Rectal smooth muscle tissue (tissue), 1 donor: ENCODE data around the gene ZNF548.
A peak's percentile ranks its signal among the peaks of the same experiment; 100 is the strongest.

ENCODE experiments used
- H3K27ac ChIP-seq: one replicate; pipeline ENCODE4 v1.7.0; 2013; ENCODE audit warnings: low read depth, low read length, inconsistent platforms
- H3K27me3 ChIP-seq: one replicate; pipeline ENCODE4 v1.7.0; 2013; ENCODE audit warnings: low read length; ENCODE audit not compliant: control insufficient read depth, insufficient read depth
- H3K36me3 ChIP-seq: one replicate; pipeline ENCODE4 v1.7.0; 2013; ENCODE audit warnings: low read length; ENCODE audit not compliant: control insufficient read depth, insufficient read depth
- H3K4me1 ChIP-seq: one replicate; pipeline ENCODE4 v1.7.0; 2013; ENCODE audit warnings: low read length; ENCODE audit not compliant: control insufficient read depth, insufficient read depth
- H3K4me3 ChIP-seq: one replicate; pipeline ENCODE4 v1.7.0; 2013; ENCODE audit warnings: low read length
- H3K9ac ChIP-seq: one replicate; pipeline ENCODE4 v1.7.0; 2013; ENCODE audit warnings: low read length

Gene ZNF548

DNA sequence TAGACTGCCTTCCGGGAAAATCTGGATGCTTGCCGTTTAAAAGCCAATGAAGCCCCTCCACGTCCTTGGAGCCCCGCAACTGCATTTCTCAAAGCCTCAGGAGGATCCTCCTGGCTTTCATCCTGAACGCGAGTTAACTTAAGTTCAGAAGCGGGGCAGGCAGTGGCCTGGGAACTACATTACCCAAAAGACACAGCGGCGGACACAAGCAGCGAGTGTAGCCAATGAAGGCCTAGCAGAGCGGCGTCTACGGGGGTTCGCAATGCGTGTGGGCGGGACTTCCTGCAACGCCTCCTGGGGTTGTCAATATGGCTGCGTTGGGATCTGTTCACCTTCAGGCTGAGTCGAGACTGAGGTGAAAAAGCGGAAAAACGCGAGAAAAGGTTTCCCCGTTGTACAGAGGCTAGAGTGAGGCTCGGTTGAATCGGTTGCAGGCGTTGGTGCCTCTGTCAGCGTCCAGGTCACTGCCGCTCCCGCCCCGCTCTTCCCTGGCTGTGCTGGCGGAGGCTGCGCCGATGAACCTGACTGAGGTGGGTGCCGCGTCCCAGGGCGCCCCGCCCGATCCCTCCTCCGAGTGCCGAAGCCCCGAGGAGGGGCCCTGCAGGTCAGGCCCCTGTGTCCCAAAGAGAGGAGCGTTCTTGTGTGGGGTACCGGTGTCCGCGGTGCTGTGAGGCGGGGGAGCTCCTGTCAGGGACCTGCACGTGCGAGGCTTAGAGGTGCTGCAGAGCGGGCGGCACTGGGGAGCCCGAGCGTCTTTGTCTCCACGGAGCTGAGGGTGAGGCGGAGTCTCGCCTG lies 21.4 kb downstream of the ZNF548 start, which contains the start of gene ZNF17:
TSS of gene ZNF17 (plus strand) at position 285 of the 795 bp plus-strand sequence. CDS start 2,455 bp downstream, outside the sequence.
- peaks cover 19% of the 10 kb centered on the region for H3K36me3 ChIP-seq
- peak within 1 kb of the TSS; percentile 48 for H3K27ac ChIP-seq
- H3K27me3 ChIP-seq: no peaks in the 10 kb centered on the region
- peak within 1 kb of the TSS; percentile 78 for H3K9ac ChIP-seq
- peak within 1 kb of the TSS; percentile 86 for H3K4me3 ChIP-seq
- H3K4me1 ChIP-seq: peaks cover 7% of the 10 kb centered on the region

DNA sequence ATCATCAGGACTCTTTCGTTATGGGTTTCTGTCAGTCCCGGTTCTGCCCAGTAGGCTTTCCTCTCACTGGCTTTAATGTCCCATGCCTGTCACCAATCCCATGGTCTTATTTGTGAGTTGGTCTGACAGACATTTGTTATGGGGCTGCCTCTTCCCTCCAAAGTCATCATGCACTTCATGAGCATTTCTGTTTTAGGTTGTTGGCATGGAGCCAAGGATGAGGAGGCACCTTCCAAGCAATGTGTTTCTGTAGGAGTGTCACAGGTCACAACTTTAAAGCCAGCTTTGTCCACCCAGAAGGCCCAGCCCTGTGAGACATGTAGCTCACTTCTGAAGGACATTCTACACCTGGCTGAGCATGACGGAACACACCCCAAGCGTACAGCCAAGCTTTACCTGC lies 29.8 kb downstream of the ZNF548 start:
- H3K9ac ChIP-seq: no peak overlapping the region
- no peaks in the 10 kb centered on the region for H3K4me1 ChIP-seq
- H3K4me3 ChIP-seq: no peak overlapping the region
- H3K27me3 ChIP-seq: no peaks in the 10 kb centered on the region
- peaks cover 49% of the 10 kb centered on the region for H3K36me3 ChIP-seq
- no peak overlapping the region for H3K27ac ChIP-seq

DNA sequence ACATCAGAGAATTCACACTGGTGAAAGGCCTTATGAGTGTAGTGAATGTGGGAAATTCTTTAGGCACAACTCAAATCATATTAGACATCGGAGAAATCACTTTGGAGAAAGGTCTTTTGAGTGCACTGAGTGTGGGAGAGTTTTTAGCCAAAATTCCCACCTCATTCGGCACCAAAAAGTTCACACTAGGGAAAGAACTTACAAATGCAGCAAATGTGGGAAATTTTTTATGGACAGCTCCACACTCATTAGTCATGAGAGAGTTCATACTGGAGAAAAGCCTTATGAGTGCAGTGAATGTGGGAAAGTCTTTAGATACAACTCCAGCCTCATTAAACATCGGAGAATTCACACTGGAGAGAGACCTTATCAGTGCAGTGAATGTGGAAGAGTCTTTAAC lies 31.4 kb downstream of the ZNF548 start:
- no peaks in the 10 kb centered on the region for H3K27me3 ChIP-seq
- no peak overlapping the region for H3K27ac ChIP-seq
- no peak overlapping the region for H3K9ac ChIP-seq
- peaks cover 38% of the 10 kb centered on the region for H3K36me3 ChIP-seq
- H3K4me3 ChIP-seq: no peak overlapping the region
- no peaks in the 10 kb centered on the region for H3K4me1 ChIP-seq

DNA sequence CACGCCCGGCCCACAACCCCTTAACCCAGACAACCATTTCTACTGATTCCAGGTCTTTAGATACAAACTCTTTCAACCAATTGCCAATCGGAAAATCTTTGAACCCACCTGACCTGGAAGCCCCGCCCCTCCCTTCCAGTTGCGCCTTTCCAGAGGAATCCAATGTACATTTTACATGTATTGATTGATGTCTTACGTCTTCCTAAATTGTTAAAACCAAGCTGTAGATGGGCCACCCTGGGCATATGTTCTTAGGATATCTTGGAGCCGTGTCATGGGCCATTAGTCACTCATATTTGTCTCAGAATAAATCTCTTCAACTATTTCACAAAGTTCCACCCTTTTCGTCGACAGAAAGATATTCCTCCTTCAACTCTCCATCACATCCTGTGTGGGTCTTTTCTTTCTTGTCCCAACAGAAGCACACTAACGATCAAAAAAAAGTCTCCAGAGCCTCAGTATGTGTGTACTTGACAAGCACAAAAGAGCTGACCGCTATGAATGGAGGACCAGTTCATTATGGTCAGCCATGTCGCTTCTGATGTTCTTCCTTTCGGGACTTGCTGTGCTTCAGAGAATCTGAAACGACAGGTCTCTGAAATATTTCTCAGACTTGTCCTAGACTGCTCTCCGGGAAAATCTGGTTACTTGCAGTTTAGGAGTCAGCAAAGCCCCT lies 44.9 kb downstream of the ZNF548 start:
- Histone ChIP-seq H3K36me3 (peaks cover 8% of the 10 kb centered on the region), H3K27me3 (no peaks in the 10 kb centered on the region), H3K9ac (no peak overlapping the region), H3K27ac (no peak overlapping the region), H3K4me3 (peak overlapping the region; percentile 93), H3K4me1 (peaks cover 9% of the 10 kb centered on the region)

DNA sequence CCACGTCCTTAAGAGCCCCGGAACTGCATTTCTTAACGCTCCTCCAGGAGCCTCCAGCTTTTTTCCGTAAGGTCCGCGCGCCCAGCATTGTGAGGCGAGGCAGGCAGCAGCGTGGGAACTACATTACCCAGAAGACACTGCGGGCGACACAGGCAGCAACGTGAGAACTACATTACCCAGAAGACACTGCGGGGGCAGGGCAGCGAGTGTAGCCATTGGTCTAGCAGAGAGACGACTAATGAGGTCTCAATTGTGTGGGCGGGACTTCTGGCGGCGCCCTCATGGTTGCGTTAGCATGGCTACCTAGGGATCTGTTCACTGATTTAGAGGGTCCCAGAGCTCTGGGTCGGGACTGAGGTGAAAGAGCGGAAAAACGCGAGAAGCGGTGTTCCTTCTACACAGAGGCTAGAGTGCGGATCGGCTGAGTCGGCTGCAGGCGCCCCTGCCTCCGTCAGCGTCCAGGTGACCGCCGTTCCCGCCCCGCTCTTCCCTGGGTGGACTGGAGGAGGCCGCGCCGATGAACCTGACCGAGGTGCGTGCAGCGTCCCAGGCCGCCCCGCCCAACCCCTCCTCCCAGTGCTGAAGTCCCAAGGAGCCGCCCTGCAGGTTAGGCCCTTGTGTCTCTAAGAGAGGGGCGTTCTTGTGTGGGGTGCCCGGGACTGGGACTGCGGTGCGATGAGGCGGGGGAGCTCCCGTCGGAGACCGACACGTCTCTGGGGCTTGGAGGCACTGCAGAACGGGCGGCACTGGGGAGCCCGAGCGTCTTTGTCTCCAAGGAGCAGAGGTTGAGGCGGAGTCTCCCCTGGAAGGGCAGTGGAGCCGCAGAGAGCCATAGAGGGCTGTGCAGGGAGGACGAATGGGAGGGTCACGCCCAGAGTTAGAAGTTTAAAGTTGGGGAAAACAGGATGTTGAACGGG lies 45.7 kb downstream of the ZNF548 start, which contains the start of gene ZNF749:
TSS of gene ZNF749 (plus strand) at position 264 of the 917 bp plus-strand sequence. CDS start at position 518, 254 bp downstream.
- Histone ChIP-seq H3K4me3 (peak within 1 kb of the TSS; percentile 93), H3K27me3 (no peaks in the 10 kb centered on the region), H3K4me1 (peaks cover 9% of the 10 kb centered on the region), H3K9ac (peak within 1 kb of the TSS; percentile 67), H3K27ac (peak within 1 kb of the TSS; percentile 21), H3K36me3 (peaks cover 13% of the 10 kb centered on the region)

DNA sequence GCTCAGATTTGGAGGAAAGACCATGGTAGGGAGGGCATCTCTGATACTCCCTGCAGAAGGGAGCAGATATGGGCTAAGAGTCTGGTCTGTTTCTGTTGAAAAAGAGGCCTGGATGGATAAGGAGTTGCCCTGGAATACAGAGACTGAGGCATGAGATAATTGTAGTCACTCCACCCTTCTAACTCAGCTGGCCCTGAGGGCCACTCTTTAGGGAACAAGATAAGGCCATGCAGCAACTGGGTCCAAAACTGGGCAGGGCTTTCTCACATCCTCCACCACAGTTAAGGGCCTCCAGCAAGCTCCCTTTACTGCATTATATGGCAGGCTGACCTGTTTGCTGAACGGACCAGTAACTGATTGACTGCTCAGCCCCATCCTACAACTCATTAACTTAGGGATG lies 46.8 kb downstream of the ZNF548 start:
- H3K27ac ChIP-seq: no peak overlapping the region
- peaks cover 9% of the 10 kb centered on the region for H3K4me1 ChIP-seq
- peak overlapping the region; percentile 93 for H3K4me3 ChIP-seq
- H3K36me3 ChIP-seq: peaks cover 13% of the 10 kb centered on the region
- H3K27me3 ChIP-seq: no peaks in the 10 kb centered on the region
- no peak overlapping the region for H3K9ac ChIP-seq

DNA sequence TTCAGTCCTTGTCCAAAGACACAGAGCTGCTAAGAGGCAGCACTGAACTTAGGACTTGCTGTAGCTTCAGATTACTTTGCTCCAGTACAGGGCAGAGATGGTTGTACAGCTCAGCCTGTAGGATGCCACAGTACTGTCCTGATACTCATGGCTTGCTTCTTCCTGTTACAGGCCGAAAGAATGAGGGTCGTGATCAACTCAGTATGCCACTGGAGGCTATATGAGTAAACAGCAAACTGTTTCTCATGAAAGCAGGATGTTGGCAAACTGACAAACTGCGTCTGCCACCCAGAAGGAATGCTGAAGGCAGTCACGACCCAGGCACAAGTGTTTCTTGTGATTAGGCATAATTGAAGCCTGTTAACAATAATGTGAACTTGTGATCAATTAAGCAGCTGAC lies 48.3 kb downstream of the ZNF548 start:
- H3K27me3 ChIP-seq: no peaks in the 10 kb centered on the region

DNA sequence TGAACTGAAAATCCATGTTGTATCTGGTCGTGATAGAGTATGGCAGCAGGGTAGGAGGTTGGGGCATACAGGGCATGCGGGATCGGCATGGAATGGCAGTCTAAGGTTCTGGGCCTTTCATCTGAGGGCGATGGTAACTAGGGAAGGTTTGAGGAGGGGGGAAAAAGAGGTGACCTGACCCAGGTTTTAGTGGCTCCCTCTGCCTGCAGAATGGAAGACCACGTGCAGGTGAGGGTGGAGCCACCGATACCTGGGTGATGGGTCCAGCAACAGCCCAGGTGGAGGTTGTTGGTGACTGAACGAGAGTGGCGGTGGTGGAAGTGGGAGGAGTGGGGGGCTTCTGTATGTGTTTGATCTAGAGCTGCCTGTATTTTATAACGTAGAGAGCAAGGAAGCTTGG lies 49.3 kb downstream of the ZNF548 start:
- Histone ChIP-seq H3K4me1 (peaks cover 9% of the 10 kb centered on the region), H3K27me3 (no peaks in the 10 kb centered on the region), H3K27ac (no peak overlapping the region), H3K4me3 (no peak overlapping the region), H3K36me3 (peaks cover 24% of the 10 kb centered on the region), H3K9ac (no peak overlapping the region)

More for the DNA sequence above, 48.3 kb downstream of the ZNF548 start:
- H3K9ac ChIP-seq: no peak overlapping the region
- no peak overlapping the region for H3K27ac ChIP-seq
- no peak overlapping the region for H3K4me3 ChIP-seq
- H3K4me1 ChIP-seq: peaks cover 9% of the 10 kb centered on the region
- peaks cover 15% of the 10 kb centered on the region for H3K36me3 ChIP-seq

DNA sequence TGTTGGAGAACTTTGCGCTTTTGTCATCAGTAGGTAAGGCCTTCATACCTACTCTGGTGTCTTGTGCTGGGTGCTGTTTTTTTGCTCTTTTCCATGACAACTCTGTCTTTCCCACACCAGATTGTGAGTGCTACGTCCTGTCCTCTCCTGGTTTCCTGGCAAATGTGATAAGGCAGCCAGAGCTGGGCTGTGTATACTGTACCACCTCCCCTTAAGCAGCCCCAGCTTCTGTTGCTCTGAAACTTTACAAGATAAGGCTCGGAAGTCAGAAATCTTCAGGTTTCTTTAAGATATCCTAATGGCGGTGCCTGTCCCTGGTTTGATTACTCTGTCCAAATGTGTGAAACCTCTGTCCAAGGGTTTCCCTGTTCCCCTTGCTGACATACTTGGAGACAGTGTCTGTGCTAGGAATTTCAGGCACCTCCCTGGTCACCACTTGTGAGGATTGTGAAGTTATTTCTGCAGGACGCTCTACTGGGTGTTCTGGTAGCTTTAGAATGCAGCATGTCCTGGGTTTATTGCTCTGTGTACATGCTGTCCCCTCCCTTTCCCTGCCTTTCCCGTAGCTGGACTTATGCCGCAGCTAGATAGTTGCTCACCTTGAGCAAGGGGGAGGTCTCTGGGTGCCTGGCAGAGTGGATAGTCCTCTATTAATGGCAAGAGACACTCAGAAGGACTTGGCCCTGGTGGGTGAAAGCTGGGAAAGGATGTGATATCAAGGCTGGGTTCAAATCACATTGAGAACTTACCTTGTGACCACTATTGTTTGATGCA lies 52.5 kb downstream of the ZNF548 start:
- no peak overlapping the region for H3K9ac ChIP-seq
- peaks cover 34% of the 10 kb centered on the region for H3K36me3 ChIP-seq
- H3K4me3 ChIP-seq: no peak overlapping the region
- H3K27ac ChIP-seq: no peak overlapping the region
- H3K27me3 ChIP-seq: no peaks in the 10 kb centered on the region
- no peaks in the 10 kb centered on the region for H3K4me1 ChIP-seq

DNA sequence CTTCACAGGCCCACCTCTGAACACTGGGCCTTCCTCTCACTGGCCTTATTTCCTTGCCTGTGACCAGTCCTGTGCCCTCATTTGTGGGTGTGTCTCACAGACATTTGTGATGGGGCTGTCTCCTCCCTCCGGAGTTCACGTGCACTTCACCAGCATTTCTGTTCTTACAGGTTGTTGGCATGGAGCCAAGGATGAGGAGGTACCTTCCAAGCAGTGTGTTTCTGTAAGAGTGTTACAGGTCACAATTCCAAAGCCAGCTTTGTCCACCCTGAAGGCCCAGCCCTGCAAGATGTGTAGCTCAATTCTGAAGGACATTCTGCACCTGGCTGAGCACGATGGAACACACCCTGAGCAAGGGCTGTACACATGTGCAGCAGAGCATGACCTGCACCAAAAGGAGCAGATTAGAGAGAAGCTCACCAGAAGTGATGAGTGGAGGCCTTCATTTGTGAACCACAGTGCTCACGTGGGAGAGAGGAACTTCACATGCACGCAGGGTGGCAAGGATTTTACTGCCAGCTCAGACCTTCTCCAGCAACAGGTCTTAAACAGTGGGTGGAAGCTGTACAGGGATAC lies 53.6 kb downstream of the ZNF548 start:
- Histone ChIP-seq H3K27ac (no peak overlapping the region), H3K27me3 (no peaks in the 10 kb centered on the region), H3K4me3 (no peak overlapping the region), H3K9ac (no peak overlapping the region), H3K36me3 (peaks cover 34% of the 10 kb centered on the region), H3K4me1 (no peaks in the 10 kb centered on the region)

DNA sequence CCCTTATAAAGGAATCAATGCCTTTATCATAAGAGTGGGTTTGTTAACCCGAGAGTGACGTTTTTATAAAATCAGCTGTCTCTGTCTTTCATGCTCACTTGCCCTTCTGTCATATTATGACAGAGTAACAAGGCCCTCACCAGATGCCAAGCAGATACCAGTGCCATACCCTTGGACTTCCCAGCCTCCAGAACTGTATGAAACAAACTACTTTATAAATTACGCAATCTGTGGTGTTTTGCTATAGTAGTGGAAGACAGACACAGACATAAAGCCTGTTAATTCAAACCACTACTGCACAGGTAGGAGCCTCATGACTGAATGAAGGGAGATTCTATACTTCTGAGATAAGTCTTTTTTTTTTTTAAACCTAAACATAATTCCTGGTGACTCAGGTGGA lies 62.7 kb downstream of the ZNF548 start:
- no peaks in the 10 kb centered on the region for H3K27me3 ChIP-seq
- H3K9ac ChIP-seq: no peak overlapping the region
- no peak overlapping the region for H3K27ac ChIP-seq
- H3K4me3 ChIP-seq: no peak overlapping the region
- H3K36me3 ChIP-seq: no peaks in the 10 kb centered on the region
- no peaks in the 10 kb centered on the region for H3K4me1 ChIP-seq
